Liver (tissue), 9 donors: ENCODE data around the gene PYGO2. TPM values are rescaled to one million over a fixed set of nuclear protein-coding genes. Genes with fewer than 3 reads are reported as not detected.

Source experiments
- DNase-seq: peaks from one replicate; pipeline ENCODE4 v3.0.0-alpha.2; 2017; ENCODE audit warnings: low spot score
- H3K27ac ChIP-seq, 2 donors: one replicate each; pipeline ENCODE4 v1.7.0; 2013; ENCODE audit warnings: inconsistent platforms in 2 of 2, low read length in 2 of 2, control low read depth in 1 of 2, low read depth in 1 of 2, mild to moderate bottlenecking in 1 of 2
- H3K27me3 ChIP-seq, 4 donors: one replicate each; pipeline versions ENCODE4 v1.6.1 to v1.7.0; 2013; ENCODE audit warnings: low read length in 3 of 4, inconsistent platforms in 1 of 4, mild to moderate bottlenecking in 1 of 4, moderate library complexity in 1 of 4; ENCODE audit not compliant: control insufficient read depth in 4 of 4, insufficient read depth in 4 of 4
- H3K36me3 ChIP-seq, 4 donors: one replicate each; pipeline versions ENCODE4 v1.6.1 to v1.7.0; 2013; ENCODE audit warnings: low read length in 3 of 4, mild to moderate bottlenecking in 3 of 4, low read depth in 1 of 4, moderate library complexity in 1 of 4; ENCODE audit not compliant: control insufficient read depth in 4 of 4, insufficient read depth in 3 of 4
- H3K4me1 ChIP-seq, 4 donors: one replicate each; pipeline versions ENCODE4 v1.6.1 to v1.7.0; 2013; ENCODE audit warnings: low read length in 3 of 4, mild to moderate bottlenecking in 3 of 4, moderate library complexity in 1 of 4; ENCODE audit not compliant: control insufficient read depth in 4 of 4, insufficient read depth in 4 of 4
- H3K4me3 ChIP-seq, 3 donors: one replicate each; pipeline versions ENCODE4 v1.6.1 to v1.7.0; 2013; ENCODE audit warnings: low read length in 3 of 3, control low read depth in 1 of 3, low read depth in 1 of 3, mild to moderate bottlenecking in 1 of 3
- H3K9ac ChIP-seq, 2 donors: one replicate each; pipeline ENCODE4 v1.7.0; 2013; ENCODE audit warnings: low read length in 2 of 2, mild to moderate bottlenecking in 2 of 2, moderate library complexity in 2 of 2, control low read depth in 1 of 2, low read depth in 1 of 2
- H3K9me3 ChIP-seq, 4 donors: one replicate each; pipeline versions ENCODE4 v1.6.1 to v1.7.0; 2013; ENCODE audit warnings: low read length in 3 of 4; ENCODE audit not compliant: control insufficient read depth in 4 of 4
- EGR1 ChIP-seq, 2 donors: IDR thresholded peaks; 2 replicates each; pipeline ENCODE4 v1.6.1; 2016 to 2018; ENCODE audit warnings: antibody characterized with exemption in 2 of 2, low read depth in 2 of 2
- FOXA1 ChIP-seq: IDR thresholded peaks from 2 replicates; pipeline ENCODE4 v1.6.1; 2016; ENCODE audit warnings: antibody characterized with exemption
- GABPA ChIP-seq, 2 donors: IDR thresholded peaks in 1 of 2; conservative IDR thresholded peaks in 1 of 2; 2 replicates each; pipeline ENCODE4 v1.6.1; 2016; ENCODE audit warnings: antibody characterized with exemption in 2 of 2, mild to moderate bottlenecking in 1 of 2, moderate library complexity in 1 of 2
- HNF4A ChIP-seq, 2 donors: conservative IDR thresholded peaks; 2 replicates each; pipeline ENCODE4 v1.6.1; 2016; ENCODE audit warnings: antibody characterized with exemption in 2 of 2, mild to moderate bottlenecking in 2 of 2
- HNF4G ChIP-seq: IDR thresholded peaks from 2 replicates; pipeline ENCODE4 v1.6.1; 2016; ENCODE audit warnings: antibody characterized with exemption
- JUND ChIP-seq, 2 donors: IDR thresholded peaks; 2 replicates each; pipeline ENCODE4 v1.6.1; 2016; ENCODE audit warnings: antibody characterized with exemption in 2 of 2
- RAD21 ChIP-seq, 2 donors: IDR thresholded peaks; 2 replicates each; pipeline ENCODE4 v1.6.1; 2016; ENCODE audit warnings: antibody characterized with exemption in 2 of 2, mild to moderate bottlenecking in 2 of 2
- RXRA ChIP-seq, 2 donors: IDR thresholded peaks; 2 replicates each; pipeline ENCODE4 v1.6.1; 2017 to 2018; ENCODE audit warnings: antibody characterized with exemption in 2 of 2, mild to moderate bottlenecking in 1 of 2
- SP1 ChIP-seq: IDR thresholded peaks from 2 replicates; pipeline ENCODE4 v1.6.1; 2018; ENCODE audit warnings: antibody characterized with exemption, mild to moderate bottlenecking
- TAF1 ChIP-seq: conservative IDR thresholded peaks from 2 replicates; pipeline ENCODE4 v1.6.1; 2016; ENCODE audit warnings: antibody characterized with exemption, mild to moderate bottlenecking
- YY1 ChIP-seq: IDR thresholded peaks from 2 replicates; pipeline ENCODE4 v1.6.1; 2016; ENCODE audit warnings: antibody characterized with exemption, mild to moderate bottlenecking
- WGBS: extraction: QIAGEN DNeasy Blood & Tissue Kit; methylation state at CpG from one replicate; pipeline ENCODE4 v1.1.7; 2013; 5-methylcytosine and 5-hydroxymethylcytosine counted together
- polyA plus RNA-seq, 2 donors: library from polyadenylated mRNA; stranded (reverse) in 1 of 2; unstranded in 1 of 2; fragments of 200-250 nt in 1 of 2; fragments of >200 nt in 1 of 2; fragmentation: Nextera tagmentation in 1 of 2; extraction: Ambion mirVana in 1 of 2; gene quantifications; one replicate each; pipeline versions ENCODE4 v1.2.1 to v1.2.3, GENCODE V29; 2013 to 2015
- total RNA-seq, 2 donors: library from RNA; depleted of rRNA; stranded (reverse); fragments of >200 nt; gene quantifications; one replicate each; pipeline ENCODE4 v1.2.3, GENCODE V29; 2014
- TF ChIP-seq, protein P1 (sequence below): IDR thresholded peaks from 2 replicates; pipeline ENCODE4 v1.6.1; 2016; ENCODE audit warnings: antibody characterized with exemption
- TF ChIP-seq, protein P2 (sequence below): IDR thresholded peaks from 2 replicates; pipeline ENCODE4 v1.6.1; 2016; ENCODE audit warnings: antibody characterized with exemption, mild to moderate bottlenecking
- TF ChIP-seq, protein P3 (sequence below): IDR thresholded peaks from 2 replicates; pipeline ENCODE4 v1.6.1; 2016; ENCODE audit warnings: antibody characterized with exemption
- TF ChIP-seq, protein P4 (sequence below): IDR thresholded peaks from 2 replicates; pipeline ENCODE4 v1.6.1; 2016; ENCODE audit warnings: antibody characterized with exemption
- TF ChIP-seq, protein P5 (sequence below): fragments of 150-350 bp; IDR thresholded peaks from 2 replicates; pipeline ENCODE4 v1.5.1; 2017; ENCODE audit warnings: improper control_type of control experiment, low read depth, low read length; ENCODE audit not compliant: missing input control
- donor health status: healthy.
- donor health status: healthy.
- donor health status: healthy.
- donor health status: healthy.
- donor health status: healthy.

The PYGO2 gene
- total and polyA plus RNA-seq, 4 donors = 5.0 to 8.2 (median 7.0) TPM

DNA sequence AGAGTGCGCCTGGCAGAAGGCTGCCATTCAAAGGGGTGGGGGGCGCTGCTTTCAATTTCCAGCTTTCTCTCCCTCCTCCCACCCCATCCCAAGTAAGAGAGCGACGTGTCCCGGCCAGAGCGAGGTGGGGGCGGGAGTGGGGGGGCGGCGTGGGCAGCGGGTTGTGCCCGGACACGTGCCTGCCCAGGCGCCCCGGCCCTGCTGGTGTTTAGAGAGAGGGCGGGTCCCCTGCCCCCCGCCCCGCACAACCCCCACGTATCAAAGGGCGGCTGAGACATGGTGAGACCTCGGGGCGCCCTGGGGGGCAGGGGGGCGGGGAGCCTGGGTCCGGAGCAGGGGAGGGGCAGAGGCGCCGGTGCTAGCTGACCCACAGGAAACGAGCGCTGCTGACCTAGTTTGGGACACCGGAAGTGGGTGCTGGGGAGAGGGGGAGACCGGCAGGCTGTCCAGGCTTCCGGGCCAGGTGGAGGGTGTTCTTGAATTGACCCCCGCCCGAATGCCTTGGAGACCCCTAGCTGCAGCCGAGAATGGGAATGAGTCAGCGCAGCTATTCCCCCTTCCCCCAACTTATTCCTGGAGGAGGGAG, 42.3 kb upstream of the PYGO2 start:
- no peak for DNase-seq
- Histone ChIP-seq H3K27ac (peak overlapping the region; percentile 87 to 99), H3K9me3 (no peaks in the 10 kb centered on the region), H3K4me3 (peak overlapping the region; percentile 73 to 94 (median 91)), H3K36me3 (no peaks in the 10 kb centered on the region), H3K27me3 (no peaks in the 10 kb centered on the region), H3K9ac (peak overlapping the region; percentile 89 to 96), H3K4me1 (peaks cover 35 to 72% (median 59%) of the 10 kb centered on the region in 4 donors)
- TF ChIP-seq YY1 (no peak), EGR1 (IDR thresholded peaks at IDR 0.05; ENCODE audit: low read depth in 2 of 2) (peak; percentile 66 to 77), RXRA (IDR thresholded peaks at IDR 0.05) (peak; percentile 26 to 38), FOXA1 (no peak), HNF4A (conservative IDR thresholded peaks at IDR 0.05) (peak; percentile 78), JUND (IDR thresholded peaks at IDR 0.05) (no peak), RAD21 (IDR thresholded peaks at IDR 0.05) (no peak), SP1 (peak; percentile 51), HNF4G (no peak), GABPA (IDR thresholded peaks at IDR 0.05 in 1 of 2, conservative IDR thresholded peaks at IDR 0.05 in 1 of 2) (peak; percentile 75 to 85), TAF1 (no peak)
- TF ChIP-seq, protein P1, sequence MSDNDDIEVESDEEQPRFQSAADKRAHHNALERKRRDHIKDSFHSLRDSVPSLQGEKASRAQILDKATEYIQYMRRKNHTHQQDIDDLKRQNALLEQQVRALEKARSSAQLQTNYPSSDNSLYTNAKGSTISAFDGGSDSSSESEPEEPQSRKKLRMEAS = no peak
- TF ChIP-seq, protein P2, sequence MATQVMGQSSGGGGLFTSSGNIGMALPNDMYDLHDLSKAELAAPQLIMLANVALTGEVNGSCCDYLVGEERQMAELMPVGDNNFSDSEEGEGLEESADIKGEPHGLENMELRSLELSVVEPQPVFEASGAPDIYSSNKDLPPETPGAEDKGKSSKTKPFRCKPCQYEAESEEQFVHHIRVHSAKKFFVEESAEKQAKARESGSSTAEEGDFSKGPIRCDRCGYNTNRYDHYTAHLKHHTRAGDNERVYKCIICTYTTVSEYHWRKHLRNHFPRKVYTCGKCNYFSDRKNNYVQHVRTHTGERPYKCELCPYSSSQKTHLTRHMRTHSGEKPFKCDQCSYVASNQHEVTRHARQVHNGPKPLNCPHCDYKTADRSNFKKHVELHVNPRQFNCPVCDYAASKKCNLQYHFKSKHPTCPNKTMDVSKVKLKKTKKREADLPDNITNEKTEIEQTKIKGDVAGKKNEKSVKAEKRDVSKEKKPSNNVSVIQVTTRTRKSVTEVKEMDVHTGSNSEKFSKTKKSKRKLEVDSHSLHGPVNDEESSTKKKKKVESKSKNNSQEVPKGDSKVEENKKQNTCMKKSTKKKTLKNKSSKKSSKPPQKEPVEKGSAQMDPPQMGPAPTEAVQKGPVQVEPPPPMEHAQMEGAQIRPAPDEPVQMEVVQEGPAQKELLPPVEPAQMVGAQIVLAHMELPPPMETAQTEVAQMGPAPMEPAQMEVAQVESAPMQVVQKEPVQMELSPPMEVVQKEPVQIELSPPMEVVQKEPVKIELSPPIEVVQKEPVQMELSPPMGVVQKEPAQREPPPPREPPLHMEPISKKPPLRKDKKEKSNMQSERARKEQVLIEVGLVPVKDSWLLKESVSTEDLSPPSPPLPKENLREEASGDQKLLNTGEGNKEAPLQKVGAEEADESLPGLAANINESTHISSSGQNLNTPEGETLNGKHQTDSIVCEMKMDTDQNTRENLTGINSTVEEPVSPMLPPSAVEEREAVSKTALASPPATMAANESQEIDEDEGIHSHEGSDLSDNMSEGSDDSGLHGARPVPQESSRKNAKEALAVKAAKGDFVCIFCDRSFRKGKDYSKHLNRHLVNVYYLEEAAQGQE = no peak
- TF ChIP-seq, protein P3, sequence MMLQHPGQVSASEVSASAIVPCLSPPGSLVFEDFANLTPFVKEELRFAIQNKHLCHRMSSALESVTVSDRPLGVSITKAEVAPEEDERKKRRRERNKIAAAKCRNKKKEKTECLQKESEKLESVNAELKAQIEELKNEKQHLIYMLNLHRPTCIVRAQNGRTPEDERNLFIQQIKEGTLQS = no peak
- TF ChIP-seq, protein P4, sequence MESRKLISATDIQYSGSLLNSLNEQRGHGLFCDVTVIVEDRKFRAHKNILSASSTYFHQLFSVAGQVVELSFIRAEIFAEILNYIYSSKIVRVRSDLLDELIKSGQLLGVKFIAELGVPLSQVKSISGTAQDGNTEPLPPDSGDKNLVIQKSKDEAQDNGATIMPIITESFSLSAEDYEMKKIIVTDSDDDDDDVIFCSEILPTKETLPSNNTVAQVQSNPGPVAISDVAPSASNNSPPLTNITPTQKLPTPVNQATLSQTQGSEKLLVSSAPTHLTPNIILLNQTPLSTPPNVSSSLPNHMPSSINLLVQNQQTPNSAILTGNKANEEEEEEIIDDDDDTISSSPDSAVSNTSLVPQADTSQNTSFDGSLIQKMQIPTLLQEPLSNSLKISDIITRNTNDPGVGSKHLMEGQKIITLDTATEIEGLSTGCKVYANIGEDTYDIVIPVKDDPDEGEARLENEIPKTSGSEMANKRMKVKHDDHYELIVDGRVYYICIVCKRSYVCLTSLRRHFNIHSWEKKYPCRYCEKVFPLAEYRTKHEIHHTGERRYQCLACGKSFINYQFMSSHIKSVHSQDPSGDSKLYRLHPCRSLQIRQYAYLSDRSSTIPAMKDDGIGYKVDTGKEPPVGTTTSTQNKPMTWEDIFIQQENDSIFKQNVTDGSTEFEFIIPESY = peak; percentile 10
- TF ChIP-seq, protein P5, sequence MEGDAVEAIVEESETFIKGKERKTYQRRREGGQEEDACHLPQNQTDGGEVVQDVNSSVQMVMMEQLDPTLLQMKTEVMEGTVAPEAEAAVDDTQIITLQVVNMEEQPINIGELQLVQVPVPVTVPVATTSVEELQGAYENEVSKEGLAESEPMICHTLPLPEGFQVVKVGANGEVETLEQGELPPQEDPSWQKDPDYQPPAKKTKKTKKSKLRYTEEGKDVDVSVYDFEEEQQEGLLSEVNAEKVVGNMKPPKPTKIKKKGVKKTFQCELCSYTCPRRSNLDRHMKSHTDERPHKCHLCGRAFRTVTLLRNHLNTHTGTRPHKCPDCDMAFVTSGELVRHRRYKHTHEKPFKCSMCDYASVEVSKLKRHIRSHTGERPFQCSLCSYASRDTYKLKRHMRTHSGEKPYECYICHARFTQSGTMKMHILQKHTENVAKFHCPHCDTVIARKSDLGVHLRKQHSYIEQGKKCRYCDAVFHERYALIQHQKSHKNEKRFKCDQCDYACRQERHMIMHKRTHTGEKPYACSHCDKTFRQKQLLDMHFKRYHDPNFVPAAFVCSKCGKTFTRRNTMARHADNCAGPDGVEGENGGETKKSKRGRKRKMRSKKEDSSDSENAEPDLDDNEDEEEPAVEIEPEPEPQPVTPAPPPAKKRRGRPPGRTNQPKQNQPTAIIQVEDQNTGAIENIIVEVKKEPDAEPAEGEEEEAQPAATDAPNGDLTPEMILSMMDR = no peak
- under 1% methylated on average over 34 of the region's 34 CpGs for WGBS
